GM18867 (cell line): ENCODE data around the gene PILRA.
"Not testable (repeated sequence)": the region's sequence is repeated elsewhere in the genome, so short reads cannot be mapped to it uniquely, and the experiment has no call there.

Experiments used
- ATAC-seq: cut with Tn5 transposase; IDR thresholded peaks from one replicate; pipeline ENCODE4 v1.9.1; 2021; ENCODE audit warnings: mild to moderate bottlenecking, moderate library complexity; ENCODE audit not compliant: unreplicated experiment

The PILRA gene

GRCh38 chr7:100373261-100373831 is at the start of gene PILRA:
Gene PILRA, plus strand, starts transcription at chr7:100373487. Its CDS starts 170 bp downstream, at chr7:100373657.
- no peak for ATAC-seq

GRCh38 chr7:100324194-100324593 is 49.1 kb upstream of the PILRA start:
- not testable (repeated sequence) for ATAC-seq

GRCh38 chr7:100325671-100326070 is 47.6 kb upstream of the PILRA start:
- ATAC-seq: not testable (repeated sequence)

GRCh38 chr7:100326914-100327313 is 46.4 kb upstream of the PILRA start:
- not testable (repeated sequence) for ATAC-seq

- ATAC-seq: peak; percentile 96
Measured at GRCh38 chr7:100335566-100336466, 37.5 kb upstream of the PILRA start.

GRCh38 chr7:100338083-100338696 is 35.1 kb upstream of the PILRA start:
- ATAC-seq: not testable (repeated sequence)

- ATAC-seq: not testable (repeated sequence)
Measured at GRCh38 chr7:100341286-100341685, 32.0 kb upstream of the PILRA start.

GRCh38 chr7:100342765-100343164 is 30.5 kb upstream of the PILRA start:
- no peak for ATAC-seq

- ATAC-seq: not testable (repeated sequence)
Measured at GRCh38 chr7:100344124-100344559, 29.1 kb upstream of the PILRA start.

GRCh38 chr7:100344560-100345287 is 28.6 kb upstream of the PILRA start:
- peak; percentile 80 for ATAC-seq

- ATAC-seq: peak; percentile 20
Measured at GRCh38 chr7:100345288-100345672, 28.0 kb upstream of the PILRA start.

- no peak for ATAC-seq
Measured at GRCh38 chr7:100346921-100347320, 26.4 kb upstream of the PILRA start.

GRCh38 chr7:100348805-100349204 is 24.5 kb upstream of the PILRA start:
- ATAC-seq: no peak

- ATAC-seq: no peak
Measured at GRCh38 chr7:100349757-100350156, 23.5 kb upstream of the PILRA start.

- ATAC-seq: no peak
Measured at GRCh38 chr7:100351657-100352058, 21.6 kb upstream of the PILRA start.

GRCh38 chr7:100352230-100352781 is 21.0 kb upstream of the PILRA start:
- not testable (repeated sequence) for ATAC-seq

- no peak for ATAC-seq
Measured at GRCh38 chr7:100352984-100353684, 20.2 kb upstream of the PILRA start.

- ATAC-seq: no peak
Measured at GRCh38 chr7:100353685-100354330, 19.5 kb upstream of the PILRA start.

GRCh38 chr7:100356416-100357068 is 16.7 kb upstream of the PILRA start:
- no peak for ATAC-seq
